GM23338 (cell line): ENCODE measurements around the gene MPP2.

ENCODE experiments used
- EZH2 ChIP-seq: fragments of 200-600 bp; sonication (generic); IDR thresholded peaks from one replicate; pipeline ENCODE4 v1.8.0; 2017; ENCODE audit warnings: antibody characterized with exemption, mild to moderate bottlenecking, low read depth; ENCODE audit not compliant: unreplicated experiment
- EZH2phosphoT487 ChIP-seq: fragments of 200-600 bp; sonication (generic); IDR thresholded peaks from one replicate; pipeline ENCODE4 v1.8.1; 2018; ENCODE audit warnings: antibody characterized with exemption; ENCODE audit not compliant: unreplicated experiment
- TF ChIP-seq, protein P1 (sequence below), 2 experiments: fragments of 200-600 bp in 1 of 2; sonication (generic) in 1 of 2; conservative IDR thresholded peaks; 2 replicates each; pipeline versions ENCODE4 v1.5.1 to v1.6.1; 2016 to 2017; ENCODE audit warnings: antibody characterized with exemption in 2 of 2, low read depth in 2 of 2, mild to moderate bottlenecking in 2 of 2, moderate library complexity in 1 of 2

DNA sequence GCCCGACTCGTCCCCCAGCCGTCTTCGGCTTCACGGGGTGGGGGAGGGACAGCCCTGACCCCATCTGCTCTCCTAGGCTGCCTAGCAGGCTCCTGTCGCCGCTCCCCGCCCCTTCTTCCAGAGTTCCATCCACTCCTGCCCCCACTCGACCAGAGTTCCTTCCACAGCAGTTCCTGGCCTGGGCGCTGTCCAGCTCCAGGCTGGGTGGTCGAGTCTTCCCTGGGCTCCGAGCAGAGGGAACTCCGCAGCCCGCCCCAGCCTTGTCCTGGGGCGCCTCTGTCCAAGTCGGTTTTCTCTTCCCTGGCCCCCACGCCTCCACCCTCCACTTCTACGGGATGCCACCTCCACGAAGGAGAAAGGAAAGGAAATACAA, 45.0 kb upstream of the MPP2 start:
- TF ChIP-seq, protein P1, sequence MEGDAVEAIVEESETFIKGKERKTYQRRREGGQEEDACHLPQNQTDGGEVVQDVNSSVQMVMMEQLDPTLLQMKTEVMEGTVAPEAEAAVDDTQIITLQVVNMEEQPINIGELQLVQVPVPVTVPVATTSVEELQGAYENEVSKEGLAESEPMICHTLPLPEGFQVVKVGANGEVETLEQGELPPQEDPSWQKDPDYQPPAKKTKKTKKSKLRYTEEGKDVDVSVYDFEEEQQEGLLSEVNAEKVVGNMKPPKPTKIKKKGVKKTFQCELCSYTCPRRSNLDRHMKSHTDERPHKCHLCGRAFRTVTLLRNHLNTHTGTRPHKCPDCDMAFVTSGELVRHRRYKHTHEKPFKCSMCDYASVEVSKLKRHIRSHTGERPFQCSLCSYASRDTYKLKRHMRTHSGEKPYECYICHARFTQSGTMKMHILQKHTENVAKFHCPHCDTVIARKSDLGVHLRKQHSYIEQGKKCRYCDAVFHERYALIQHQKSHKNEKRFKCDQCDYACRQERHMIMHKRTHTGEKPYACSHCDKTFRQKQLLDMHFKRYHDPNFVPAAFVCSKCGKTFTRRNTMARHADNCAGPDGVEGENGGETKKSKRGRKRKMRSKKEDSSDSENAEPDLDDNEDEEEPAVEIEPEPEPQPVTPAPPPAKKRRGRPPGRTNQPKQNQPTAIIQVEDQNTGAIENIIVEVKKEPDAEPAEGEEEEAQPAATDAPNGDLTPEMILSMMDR (conservative IDR thresholded peaks at IDR 0.05; ENCODE audit: low read depth in 2 of 2): 0 out of 4 replicates have a peak, but pooled peaks of 1 of the 2 experiments have one; percentile 2
- TF ChIP-seq EZH2: no peak
- no peak for TF ChIP-seq EZH2phosphoT487
